Hepatic stellate cell (primary cell): Measurements from ENCODE around the gene OXCT1.
A peak's percentile ranks its signal among the peaks of the same experiment; 100 is the strongest.

Experiments used
- DNase-seq: peaks from one replicate; pipeline ENCODE4 v3.0.0; 2011; ENCODE audit warnings: low spot score

The OXCT1 gene

DNA sequence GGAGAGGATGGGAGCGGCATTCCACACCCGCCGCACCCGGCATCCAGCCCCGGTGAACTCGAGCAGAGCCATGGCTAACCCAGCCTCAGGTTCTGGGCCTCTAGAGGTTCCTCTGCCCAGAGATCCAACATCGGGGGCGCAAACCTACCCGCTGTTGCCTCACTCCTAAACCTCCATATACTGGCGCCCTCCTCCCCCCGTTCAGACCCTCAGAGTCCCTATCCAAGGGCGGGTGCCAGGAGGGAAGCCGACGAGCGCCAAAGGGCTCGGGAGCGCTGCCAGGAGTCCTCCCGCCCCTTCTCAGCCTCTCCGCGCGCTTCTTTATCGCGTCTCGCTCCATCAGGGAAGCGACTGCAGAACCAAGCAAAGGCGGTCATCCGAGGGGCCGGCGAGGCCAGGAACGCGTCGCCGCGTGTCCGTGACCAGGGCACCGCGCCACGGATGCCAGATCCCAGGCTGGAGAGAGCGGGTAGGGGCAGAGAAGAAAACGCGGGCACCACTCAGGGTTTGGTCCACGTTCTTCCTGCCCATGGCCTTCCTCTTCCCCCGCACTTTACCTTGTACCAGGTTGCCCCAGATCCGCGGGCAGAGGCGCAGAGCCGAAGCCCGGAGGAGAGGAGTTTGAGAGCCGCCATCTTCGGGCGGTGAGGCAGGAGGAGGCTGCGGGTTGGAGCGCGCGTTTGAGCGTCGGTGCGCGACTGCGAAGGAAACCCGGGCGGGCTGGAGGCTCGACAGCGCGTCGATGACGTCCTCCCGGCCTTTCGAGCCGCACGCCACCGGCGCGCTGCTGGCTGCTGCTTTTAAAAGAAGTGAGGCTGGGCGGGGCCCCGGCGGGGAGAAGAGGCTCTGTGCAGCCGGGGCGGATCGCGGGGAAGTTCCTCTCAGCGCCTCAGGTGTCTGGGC is at the start of gene OXCT1:
Gene OXCT1 (minus strand): TSS at position 702 of the 903 bp plus-strand sequence. CDS start 67 bp downstream, at position 635.
- peak; percentile 78 for DNase-seq

DNA sequence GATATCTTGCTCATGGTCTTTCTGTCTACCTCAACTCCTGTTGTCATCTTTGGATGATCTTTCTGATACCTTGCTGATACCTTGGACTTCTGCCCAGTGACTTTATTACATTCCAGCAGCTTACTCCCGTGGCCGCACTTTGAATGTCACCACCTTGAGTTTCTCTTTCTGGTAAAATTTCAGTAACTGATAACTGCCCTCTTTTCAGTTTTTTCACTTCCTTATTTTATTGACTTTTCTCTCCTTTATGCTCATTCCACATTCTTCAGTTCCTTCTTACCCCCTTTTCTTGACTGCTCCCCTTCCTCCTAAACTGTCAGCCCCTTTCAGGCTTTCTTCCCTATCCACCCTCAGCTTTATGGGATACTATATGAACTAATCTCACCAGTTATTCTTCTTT is 47.9 kb upstream of the OXCT1 start:
- DNase-seq = no peak

DNA sequence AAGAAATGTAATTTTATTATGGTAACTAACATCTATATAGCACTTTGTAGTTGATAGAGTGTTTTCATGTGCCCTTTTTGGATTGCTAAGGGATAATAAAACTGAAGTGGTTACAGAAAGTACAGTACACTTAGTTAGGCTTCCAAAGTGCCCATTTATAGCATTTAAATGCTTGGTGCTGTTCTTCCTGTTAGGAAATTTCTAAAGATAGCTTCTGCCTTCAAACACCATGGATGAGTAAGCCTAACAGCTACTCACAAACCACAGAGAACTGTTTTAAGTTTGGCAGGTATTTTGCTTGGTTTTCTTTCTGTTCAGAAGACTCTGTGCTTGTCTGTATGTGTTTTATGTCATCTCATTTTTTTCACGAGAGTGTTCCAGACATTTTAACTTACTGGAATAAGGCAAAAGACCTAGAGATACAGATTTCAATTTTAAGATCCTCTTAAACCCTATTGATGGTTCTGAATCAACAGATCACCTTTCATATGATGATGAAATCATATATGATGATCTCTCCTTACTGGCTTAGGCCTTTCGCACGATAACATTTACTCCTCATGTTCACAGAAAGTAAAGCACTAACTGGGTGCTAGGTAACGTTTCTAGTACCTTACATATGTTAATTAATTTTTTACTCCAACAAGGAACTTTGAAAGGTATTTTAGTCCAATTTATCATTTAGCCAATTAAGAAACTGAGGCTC is 38.3 kb upstream of the OXCT1 start:
- DNase-seq = peak; percentile 14

GRCh38 chr5:41906151-41906550 is 35.9 kb upstream of the OXCT1 start:
- no peak for DNase-seq

DNA sequence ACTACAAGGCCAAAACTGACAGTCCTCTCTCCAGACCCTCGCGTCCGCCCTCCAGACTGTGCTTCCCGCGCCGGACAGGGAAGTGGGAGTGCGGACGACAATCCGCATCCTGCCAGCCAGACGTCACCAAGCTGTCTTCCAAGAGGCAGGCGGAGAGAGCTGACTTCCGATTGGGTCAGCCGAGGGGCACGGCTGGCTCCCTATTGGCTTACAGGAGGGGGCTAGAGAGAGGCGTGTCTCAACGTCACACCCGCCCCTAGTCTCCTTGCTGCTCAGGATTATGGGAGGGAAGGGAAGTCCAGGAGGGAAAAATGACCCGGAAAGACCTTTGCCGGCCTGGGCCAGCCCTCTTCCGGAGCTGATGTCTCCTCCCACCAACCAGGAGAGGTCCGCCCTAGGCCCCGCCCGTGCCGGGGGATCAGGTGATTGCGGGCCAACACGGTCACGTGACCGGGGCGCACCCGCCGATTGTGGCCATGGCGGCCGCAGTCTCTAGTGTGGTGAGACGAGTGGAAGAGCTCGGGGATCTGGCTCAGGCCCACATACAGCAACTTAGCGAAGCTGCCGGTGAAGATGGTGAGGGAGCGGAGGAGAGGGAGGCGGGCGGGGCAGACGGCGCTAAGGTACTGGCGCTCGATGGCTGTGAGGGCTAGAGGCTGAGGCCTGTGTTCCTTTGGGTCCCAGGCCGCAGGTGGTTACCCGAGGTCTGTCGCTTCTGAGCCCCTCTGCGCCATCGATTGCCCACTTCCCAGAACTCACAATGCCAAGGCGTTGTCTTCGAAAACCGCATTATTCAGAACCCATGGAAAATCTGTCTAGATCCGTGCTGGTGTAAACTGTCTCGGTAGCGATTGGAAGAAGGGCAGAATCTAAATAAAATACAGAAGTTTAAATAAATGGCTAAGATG is 33.9 kb upstream of the OXCT1 start, which contains the start of gene RIMOC1:
Gene RIMOC1 (plus strand): TSS at position 453 of the 908 bp plus-strand sequence. CDS start 24 bp downstream, at position 477.
- DNase-seq = peak; percentile 92

DNA sequence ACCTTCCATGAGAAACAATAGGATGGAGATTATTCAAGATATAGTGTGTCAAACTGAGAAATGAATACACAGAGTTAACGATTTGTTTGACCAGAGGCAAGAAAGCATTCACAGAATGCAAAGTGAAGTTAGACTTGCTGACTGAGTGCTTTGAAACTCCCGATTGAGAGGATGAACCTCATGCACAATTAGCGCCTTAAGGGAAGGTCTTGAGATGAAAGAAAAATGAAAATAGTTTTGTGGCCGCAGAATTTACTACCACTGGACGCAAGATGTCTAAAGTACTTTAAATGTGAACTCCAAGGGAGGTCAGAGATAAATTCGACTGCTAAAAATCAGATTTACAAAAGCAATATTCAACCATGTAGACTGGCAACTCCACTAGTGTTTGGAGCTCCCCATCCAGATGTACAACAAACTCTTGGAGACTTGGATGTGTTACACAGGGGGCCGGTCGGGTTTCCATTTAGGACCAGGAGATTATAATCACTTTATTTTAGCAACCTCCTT is 33.2 kb upstream of the OXCT1 start:
- no peak for DNase-seq

- no peak for DNase-seq
Measured at GRCh38 chr5:41896230-41896629, 26.0 kb upstream of the OXCT1 start.

GRCh38 chr5:41893074-41893851 is 23.0 kb upstream of the OXCT1 start:
- DNase-seq = no peak

GRCh38 chr5:41892031-41892430 is 21.8 kb upstream of the OXCT1 start:
- DNase-seq = no peak

DNA sequence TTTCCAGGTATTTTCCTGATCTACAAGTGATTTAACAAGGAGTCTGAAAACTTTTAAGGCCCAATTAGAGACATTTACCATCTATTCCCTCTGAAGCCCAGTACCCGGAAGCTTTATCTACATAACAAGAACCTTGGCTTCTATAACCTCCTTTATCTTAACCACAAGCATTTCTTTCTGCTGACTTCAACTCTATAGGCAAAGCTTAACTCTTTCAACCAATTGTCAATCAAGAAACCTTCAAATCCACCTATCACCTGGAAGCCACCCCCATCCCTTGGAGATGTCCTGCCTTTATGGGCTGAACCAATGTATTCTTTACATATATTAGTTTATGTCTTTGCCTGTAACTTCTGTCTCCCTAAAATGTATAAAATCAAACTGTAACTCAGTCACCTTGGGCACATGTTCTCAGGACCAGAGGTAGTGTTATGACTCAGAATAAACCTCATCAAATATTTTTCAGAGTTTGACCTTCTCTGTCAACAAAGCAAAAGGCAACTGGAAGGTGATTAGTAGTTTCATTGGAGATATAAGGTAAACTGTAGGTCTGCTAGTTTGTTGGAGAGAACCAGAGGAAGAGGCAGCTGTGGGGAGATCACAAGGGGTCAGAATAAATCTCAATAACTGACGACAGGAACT is 21.0 kb upstream of the OXCT1 start:
- DNase-seq = no peak

DNA sequence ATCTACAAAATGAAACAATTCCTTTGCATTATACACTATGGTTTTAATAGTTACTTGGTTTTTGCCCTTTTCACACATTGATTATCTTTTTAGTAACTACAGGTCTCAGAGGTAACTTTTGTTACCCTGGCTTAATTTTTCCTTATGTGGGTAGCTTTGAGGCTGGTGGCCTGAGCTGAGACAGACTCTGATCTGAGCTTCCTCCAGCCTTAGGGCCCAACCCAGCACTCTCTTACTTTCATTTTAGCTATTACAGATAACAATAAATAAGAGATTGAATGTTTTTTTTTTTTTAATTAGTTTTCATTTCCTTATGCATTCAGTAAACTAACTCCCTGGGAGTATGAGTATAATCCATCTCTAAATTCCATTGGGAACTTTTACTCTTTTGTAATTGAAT is 15.1 kb upstream of the OXCT1 start:
- no peak for DNase-seq

DNA sequence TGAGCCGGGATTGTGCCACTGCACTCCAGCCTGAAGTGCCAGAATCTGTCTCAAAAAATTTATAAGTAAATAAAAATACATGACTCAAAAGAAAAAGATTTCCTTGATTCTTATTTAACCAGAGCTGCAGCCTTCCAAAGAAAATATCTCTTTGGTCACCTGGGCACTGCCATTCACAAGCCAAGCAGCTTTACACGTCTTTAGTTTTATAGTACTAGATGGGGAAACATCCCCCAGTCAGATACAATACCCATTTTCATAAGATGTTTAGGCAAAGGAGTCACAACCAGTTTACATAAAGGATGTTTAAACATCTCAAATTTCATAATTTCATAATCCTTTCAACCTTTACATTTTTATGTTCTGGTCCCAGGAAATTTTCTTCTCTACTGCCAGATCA is 13.7 kb upstream of the OXCT1 start:
- no peak for DNase-seq

DNA sequence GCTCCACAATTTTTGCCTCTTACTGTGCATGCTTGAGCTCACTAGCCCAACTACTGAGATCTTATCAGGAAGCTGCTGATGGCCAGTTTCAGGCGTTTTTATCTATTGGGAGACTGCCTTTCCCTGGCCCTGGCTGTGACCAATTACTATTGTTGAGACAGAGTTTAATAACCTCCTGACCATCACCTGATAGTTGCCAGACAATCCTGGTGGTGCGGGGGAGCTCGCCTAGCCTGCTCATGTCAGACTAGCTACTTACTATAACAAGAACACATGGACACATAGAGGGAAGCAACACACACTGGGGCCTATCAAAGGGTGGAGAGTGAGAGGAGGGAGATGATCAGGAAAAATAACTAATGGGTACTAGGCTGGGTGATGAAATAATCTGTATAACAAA is 13.0 kb upstream of the OXCT1 start:
- DNase-seq = no peak

- no peak for DNase-seq
Measured at GRCh38 chr5:41882765-41883164, 12.5 kb upstream of the OXCT1 start.

GRCh38 chr5:41878643-41879478 is 8.6 kb upstream of the OXCT1 start:
- DNase-seq = no peak

DNA sequence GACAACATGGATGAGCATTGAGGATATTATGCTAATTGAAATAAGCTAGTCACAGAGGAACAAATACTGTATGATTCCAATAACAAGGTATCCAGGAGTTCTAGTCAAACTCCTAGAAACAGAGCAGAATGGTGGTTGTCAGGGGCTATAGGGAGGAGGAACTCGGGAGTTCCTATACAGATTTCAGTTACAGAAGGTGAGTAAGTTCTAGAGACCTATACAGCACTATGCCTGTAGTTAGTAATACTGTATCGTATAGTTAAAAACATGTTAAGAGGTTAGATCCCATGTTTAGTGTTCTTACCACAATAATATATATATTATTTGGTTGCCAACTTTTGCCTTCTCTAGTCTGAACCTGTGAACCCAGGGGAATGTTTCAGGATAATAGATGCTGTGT is 7.9 kb upstream of the OXCT1 start:
- no peak for DNase-seq

GRCh38 chr5:41877408-41877807 is 7.2 kb upstream of the OXCT1 start:
- DNase-seq = no peak

DNA sequence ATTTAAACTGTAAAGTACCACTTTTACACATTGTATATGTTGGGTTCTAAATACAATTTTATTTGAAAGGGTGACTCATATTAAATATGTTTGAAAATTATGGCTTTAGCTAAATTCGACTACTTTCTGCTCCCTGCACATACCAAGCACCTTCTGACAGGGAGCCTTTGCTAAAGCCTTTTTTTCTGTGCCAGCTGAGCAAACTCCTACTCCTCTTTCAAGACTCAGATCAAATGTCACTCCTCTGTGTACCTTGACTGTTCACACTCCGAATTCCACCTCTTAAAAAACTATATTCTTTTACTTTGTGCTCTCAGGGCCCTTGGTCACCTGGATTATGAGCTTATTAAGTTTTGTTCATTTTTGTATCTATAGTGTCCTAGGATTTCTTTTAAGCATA is 6.5 kb upstream of the OXCT1 start:
- no peak for DNase-seq

DNA sequence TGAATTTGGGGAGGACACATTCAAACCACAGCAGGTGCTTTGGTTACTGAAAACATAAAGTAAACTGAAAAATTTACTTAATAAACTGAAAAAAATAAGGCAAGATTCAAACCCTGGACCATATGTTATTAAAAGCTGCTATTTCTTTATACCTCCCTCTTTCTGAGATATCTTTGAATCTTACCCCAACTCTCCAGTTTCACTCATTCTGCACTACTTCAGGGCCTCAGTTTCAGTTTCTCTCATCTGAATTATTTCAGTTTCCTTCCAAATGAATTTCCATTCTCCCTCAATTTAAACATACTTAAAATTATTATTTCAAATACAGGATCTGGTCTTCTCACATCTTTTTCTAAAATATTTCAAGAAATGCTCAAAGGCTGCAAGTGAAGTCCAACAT is 4.9 kb upstream of the OXCT1 start:
- no peak for DNase-seq
